Astrocyte of the spinal cord (primary cell): ENCODE measurements around the gene RXFP4.

Experiments used
- DNase-seq: peaks from one replicate; pipeline ENCODE4 v3.0.0; 2011; ENCODE audit warnings: low read depth, low spot score
- H3K4me3 ChIP-seq: 2 replicates; pipeline ENCODE4 v1.5.1; 2011; ENCODE audit warnings: low read depth, mild to moderate bottlenecking, low read length, moderate library complexity
- CTCF ChIP-seq: IDR thresholded peaks from 2 replicates; pipeline ENCODE4 v1.5.1; 2012; ENCODE audit warnings: low read depth, mild to moderate bottlenecking, low read length, inconsistent platforms
- in situ Hi-C: cut with HindIII; loops from 2 replicates; pipeline ENCODE4 v1.10.0; 2017; ENCODE audit warnings: low sequenced_read_pairs

RXFP4 gene

DNA sequence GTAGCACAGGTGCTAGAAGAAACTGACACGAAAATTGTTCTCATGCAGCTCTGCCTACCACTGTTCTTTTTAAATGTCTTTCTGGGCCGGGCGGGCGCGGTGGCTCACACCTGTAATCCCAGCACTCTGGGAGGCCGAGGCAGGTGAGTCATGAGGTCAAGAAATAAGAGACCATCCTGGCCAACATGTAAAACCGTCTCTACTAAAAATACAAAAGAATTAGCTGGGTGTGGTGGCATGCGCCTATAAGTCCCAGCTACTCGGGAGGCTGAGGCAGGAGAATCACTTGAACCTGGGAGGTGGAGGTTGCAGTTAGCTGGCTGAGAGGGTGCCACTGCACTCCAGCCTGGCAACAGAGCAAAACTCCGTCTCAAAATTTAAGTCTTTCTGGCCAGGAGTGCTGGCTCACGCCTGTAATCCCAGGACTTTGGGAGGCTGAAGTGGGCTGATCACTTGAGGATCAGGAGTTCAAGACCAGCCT, 29.3 kb upstream of the RXFP4 start:
- DNase-seq = no peak
- no peak overlapping the region for H3K4me3 ChIP-seq
- no peak for TF ChIP-seq CTCF
- in situ Hi-C loops = no loop called here

- peak; percentile 26 for DNase-seq
- H3K4me3 ChIP-seq = no peak overlapping the region
- in situ Hi-C loops = no loop called here
- TF ChIP-seq CTCF = no peak
Measured at GRCh38 chr1:155913969-155914757, 27.3 kb upstream of the RXFP4 start.

DNA sequence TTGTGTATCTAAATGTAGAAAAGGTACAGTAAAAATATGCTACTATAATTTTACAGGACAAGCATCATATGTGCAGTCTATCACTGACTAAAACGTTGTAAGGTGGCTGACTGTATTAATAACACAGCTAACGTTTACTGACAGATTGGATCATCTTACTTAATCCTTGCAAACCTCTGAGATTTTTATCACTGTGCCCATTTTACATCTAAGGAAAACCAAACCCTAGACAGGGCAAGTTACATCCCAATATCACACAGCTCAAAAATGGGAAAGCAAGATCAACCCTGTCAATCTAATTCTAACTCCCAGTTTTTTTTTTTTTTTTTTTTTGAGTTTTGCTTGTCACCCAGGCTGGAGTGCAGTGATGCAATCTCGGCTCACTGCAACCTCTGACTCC, 22.8 kb upstream of the RXFP4 start:
- no peak for DNase-seq
- no peak for TF ChIP-seq CTCF
- in situ Hi-C loops = no loop called here
- no peak overlapping the region for H3K4me3 ChIP-seq

- DNase-seq = no peak
- no peak overlapping the region for H3K4me3 ChIP-seq
- no peak for TF ChIP-seq CTCF
Measured at GRCh38 chr1:155919801-155920200, 21.6 kb upstream of the RXFP4 start.

GRCh38 chr1:155920717-155921116, 20.7 kb upstream of the RXFP4 start:
- in situ Hi-C loops = no loop called here
- no peak for TF ChIP-seq CTCF

More at GRCh38 chr1:155919801-155920200, 21.6 kb upstream of the RXFP4 start:
- in situ Hi-C loops = no loop called here

GRCh38 chr1:155925506-155925905, 15.9 kb upstream of the RXFP4 start:
- H3K4me3 ChIP-seq = no peak overlapping the region
- TF ChIP-seq CTCF = no peak
- in situ Hi-C loops = no loop called here
- DNase-seq = no peak

More at GRCh38 chr1:155920717-155921116, 20.7 kb upstream of the RXFP4 start:
- no peak for DNase-seq
- H3K4me3 ChIP-seq = no peak overlapping the region
